Left renal pelvis (tissue), 4 donors: ENCODE measurements around the gene UCK1. TPM values are rescaled to one million over a fixed set of nuclear protein-coding genes. Genes with fewer than 3 reads are reported as not detected.

ENCODE experiments used
- DNase-seq, 4 donors: peaks; one replicate each; pipeline ENCODE4 v3.0.0-alpha.2; 2013; ENCODE audit warnings: low read depth in 4 of 4, low spot score in 3 of 4
- polyA plus RNA-seq, 4 donors: library from polyadenylated mRNA; unstranded; fragments of 120-200 nt; gene quantifications; one replicate each; pipeline ENCODE4 v1.2.1, GENCODE V29; 2013; ENCODE audit not compliant: insufficient read length in 4 of 4

The UCK1 gene
- polyA plus RNA-seq, 4 donors = 26.5 to 44.5 (median 36.4) TPM

- DNase-seq = no peak
These were observed 52.2 kb downstream of the UCK1 start for GRCh38 chr9:131478911-131479310.

GRCh38 chr9:131478421-131478868 is 52.6 kb downstream of the UCK1 start:
- peak in 1 of 4 donors; percentile 36 for DNase-seq

GRCh38 chr9:131477816-131478419 is 53.1 kb downstream of the UCK1 start:
- DNase-seq = no peak

- no peak for DNase-seq
These were observed 53.7 kb downstream of the UCK1 start for GRCh38 chr9:131477367-131477766.

GRCh38 chr9:131476777-131477345 is 54.2 kb downstream of the UCK1 start:
- no peak for DNase-seq

- DNase-seq = no peak
These were observed 54.9 kb downstream of the UCK1 start for GRCh38 chr9:131475956-131476776.

GRCh38 chr9:131475111-131475955 is 55.7 kb downstream of the UCK1 start:
- no peak for DNase-seq

GRCh38 chr9:131474711-131475110 is 56.4 kb downstream of the UCK1 start:
- DNase-seq = no peak

GRCh38 chr9:131473891-131474290 is 57.2 kb downstream of the UCK1 start:
- DNase-seq = no peak

Other genes with a start within 250 kb of the UCK1 start
- gene PLPP7, start 241.5 kb downstream of the UCK1 start, polyA plus RNA-seq = 1 to 10 TPM; 2.1 to 3.4 (median 2.8) TPM
- 100 to 1,000 TPM; 161 to 190 (median 181) TPM for gene PRRC2B, start 137.2 kb downstream of the UCK1 start, polyA plus RNA-seq
- gene POMT1, start 28.3 kb downstream of the UCK1 start, polyA plus RNA-seq = 10 to 100 TPM; 29.4 to 50.6 (median 35.5) TPM
- gene PRRT1B, start 14.3 kb upstream of the UCK1 start, polyA plus RNA-seq = 1 to 10 TPM in 1 of 4 donors, under 1 TPM in 3; 0.23 to 2.4 (median 0.78) TPM
- gene RAPGEF1, start 208.8 kb upstream of the UCK1 start, polyA plus RNA-seq = 10 to 100 TPM; 32.1 to 38.9 (median 37.6) TPM